GM18526 (cell line): Measurements from ENCODE around the gene CDH4.

ENCODE experiments used
- POLR2A ChIP-seq: IDR thresholded peaks from 3 replicates; pipeline ENCODE4 v1.6.1; 2011; ENCODE audit not compliant: insufficient read length; ENCODE audit errors: extremely low read depth

CDH4 gene

GRCh38 chr20:61587681-61588289 is 335.7 kb downstream of the CDH4 start:
- no peak for TF ChIP-seq POLR2A

- no peak for TF ChIP-seq POLR2A
These were observed 336.6 kb downstream of the CDH4 start for GRCh38 chr20:61588411-61589385.

GRCh38 chr20:61590236-61590635 is 338.2 kb downstream of the CDH4 start:
- TF ChIP-seq POLR2A: no peak

GRCh38 chr20:61593516-61593915 is 341.5 kb downstream of the CDH4 start:
- no peak for TF ChIP-seq POLR2A

GRCh38 chr20:61594198-61594597 is 342.1 kb downstream of the CDH4 start:
- no peak for TF ChIP-seq POLR2A

- TF ChIP-seq POLR2A: no peak
These were observed 343.2 kb downstream of the CDH4 start for GRCh38 chr20:61595216-61595615.

- no peak for TF ChIP-seq POLR2A
These were observed 344.7 kb downstream of the CDH4 start for GRCh38 chr20:61596687-61597330.

- no peak for TF ChIP-seq POLR2A
These were observed 345.9 kb downstream of the CDH4 start for GRCh38 chr20:61597996-61598395.

GRCh38 chr20:61598586-61598985 is 346.5 kb downstream of the CDH4 start:
- no peak for TF ChIP-seq POLR2A

GRCh38 chr20:61599061-61599531 is 347.0 kb downstream of the CDH4 start:
- TF ChIP-seq POLR2A: no peak

- no peak for TF ChIP-seq POLR2A
These were observed 347.5 kb downstream of the CDH4 start for GRCh38 chr20:61599541-61599992.

- no peak for TF ChIP-seq POLR2A
These were observed 348.0 kb downstream of the CDH4 start for GRCh38 chr20:61600016-61600415.

GRCh38 chr20:61601361-61601760 is 349.3 kb downstream of the CDH4 start:
- no peak for TF ChIP-seq POLR2A

- no peak for TF ChIP-seq POLR2A
These were observed 349.8 kb downstream of the CDH4 start for GRCh38 chr20:61601853-61602252.

GRCh38 chr20:61603715-61604114 is 351.7 kb downstream of the CDH4 start:
- TF ChIP-seq POLR2A: no peak

GRCh38 chr20:61604549-61604948 is 352.5 kb downstream of the CDH4 start:
- no peak for TF ChIP-seq POLR2A
